ENCODE data around the gene SPTLC1. TPM values are rescaled to one million over a fixed set of nuclear protein-coding genes. Genes with fewer than 3 reads are reported as not detected.

SPTLC1 gene
- total RNA-seq, 3 donors from 2014 or later, result 69.3 to 104 (median 85.5) TPM

GRCh38 chr9:92058723-92059444 lies 56.3 kb downstream of the SPTLC1 start:
- DNase-seq (no peak), ATAC-seq (no peak)
- Histone ChIP-seq H3K4me3 (no peak overlapping the region), H3K4me1 (ENCODE audit: low read depth) (no peaks in the 10 kb centered on the region), H3K9me3 (peaks cover 28% of the 10 kb centered on the region), H3K36me3 (ENCODE audit: low read depth) (no peaks in the 10 kb centered on the region)
- intact Hi-C loops (cut with DNase I, micrococcal nuclease), result no loop called here
- TF ChIP-seq CTCF (IDR thresholded peaks at IDR 0.05), result no peak

- no peaks in the 10 kb centered on the region for H3K36me3 ChIP-seq (ENCODE audit: low read depth)
- H3K9me3 ChIP-seq, result peaks cover 20% of the 10 kb centered on the region
- H3K4me3 ChIP-seq, result no peak overlapping the region
- intact Hi-C loops (cut with DNase I, micrococcal nuclease), result no loop called here
- DNase-seq (no peak), ATAC-seq (no peak)
- no peaks in the 10 kb centered on the region for H3K4me1 ChIP-seq (ENCODE audit: low read depth)
- TF ChIP-seq CTCF (IDR thresholded peaks at IDR 0.05), result no peak
Measured at GRCh38 chr9:92058026-92058425, 57.2 kb downstream of the SPTLC1 start.

GRCh38 chr9:92057226-92057625 lies 58.0 kb downstream of the SPTLC1 start:
- no peak for DNase-seq
- Histone ChIP-seq H3K9me3 (peaks cover 13% of the 10 kb centered on the region), H3K4me3 (no peak overlapping the region), H3K4me1 (ENCODE audit: low read depth) (no peaks in the 10 kb centered on the region), H3K36me3 (ENCODE audit: low read depth) (no peaks in the 10 kb centered on the region)
- ATAC-seq, result no peak
- no peak for TF ChIP-seq CTCF (IDR thresholded peaks at IDR 0.05)
- intact Hi-C loops (cut with DNase I, micrococcal nuclease), result no loop called here

GRCh38 chr9:92055624-92056023 lies 59.6 kb downstream of the SPTLC1 start:
- Histone ChIP-seq H3K9me3 (no peaks in the 10 kb centered on the region), H3K4me1 (ENCODE audit: low read depth) (no peaks in the 10 kb centered on the region), H3K4me3 (no peak overlapping the region), H3K36me3 (ENCODE audit: low read depth) (no peaks in the 10 kb centered on the region)
- DNase-seq (no peak), ATAC-seq (no peak)
- TF ChIP-seq CTCF (IDR thresholded peaks at IDR 0.05), result no peak
- intact Hi-C loops (cut with DNase I, micrococcal nuclease), result no loop called here

- ATAC-seq (no peak), DNase-seq (no peak)
- Histone ChIP-seq H3K4me3 (no peak overlapping the region), H3K9me3 (no peaks in the 10 kb centered on the region), H3K36me3 (ENCODE audit: low read depth) (no peaks in the 10 kb centered on the region), H3K4me1 (ENCODE audit: low read depth) (no peaks in the 10 kb centered on the region)
- TF ChIP-seq CTCF (IDR thresholded peaks at IDR 0.05), result no peak
- intact Hi-C loops (cut with DNase I, micrococcal nuclease), result no loop called here
Measured at GRCh38 chr9:92048924-92049625, 66.1 kb downstream of the SPTLC1 start.
